Measurements from ENCODE around the gene SRGAP1.

SRGAP1 gene

DNA sequence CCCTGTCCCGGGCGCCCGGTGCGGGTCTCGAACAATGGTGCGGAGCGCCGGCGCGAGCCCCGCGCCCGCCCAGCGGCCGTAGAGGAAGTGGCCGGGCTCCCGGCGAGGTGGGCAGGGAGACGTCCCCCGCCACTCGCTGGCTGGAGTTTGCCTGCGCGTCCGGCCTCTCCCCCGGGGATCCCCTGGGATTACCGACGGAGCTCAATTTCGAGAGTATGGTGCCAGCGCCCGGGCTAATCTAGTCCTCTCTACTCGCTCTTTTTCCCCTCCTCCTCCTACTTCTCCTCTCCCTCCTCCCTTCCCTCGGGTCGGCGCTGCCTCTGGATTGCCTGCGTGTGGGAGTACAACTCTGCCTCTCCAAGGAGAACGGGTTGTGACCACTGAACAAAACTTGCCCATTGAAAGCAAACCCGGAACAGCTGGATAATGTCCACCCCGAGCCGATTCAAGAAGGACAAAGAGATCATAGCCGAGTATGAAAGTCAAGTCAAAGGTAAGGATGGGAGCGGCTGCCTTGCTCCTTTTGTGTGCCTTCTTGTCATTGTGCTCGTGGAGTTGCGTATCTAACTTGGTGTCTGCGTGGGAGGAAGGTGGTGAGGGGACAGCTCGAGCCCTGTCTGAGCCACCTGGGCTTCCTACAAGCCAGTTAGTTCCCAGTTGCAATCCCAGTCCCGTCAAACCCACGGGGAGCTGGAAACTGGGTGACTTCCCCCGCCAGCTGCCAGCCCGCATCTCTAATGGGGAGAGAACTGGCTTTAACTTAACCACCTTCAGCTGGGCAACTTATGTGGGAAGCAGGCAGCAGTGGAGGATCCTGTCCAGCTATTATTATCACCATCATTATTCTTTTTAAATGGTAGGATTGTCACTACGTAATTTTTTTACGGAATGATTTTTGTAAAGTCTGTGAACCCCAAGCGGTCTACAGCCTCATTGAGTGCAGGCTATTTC, at the start of gene SRGAP1:
Gene SRGAP1 (plus strand): TSS at position 310 of the 951 bp plus-strand sequence. CDS start 117 bp downstream, at position 427.
- DNase-seq, result no peak

DNA sequence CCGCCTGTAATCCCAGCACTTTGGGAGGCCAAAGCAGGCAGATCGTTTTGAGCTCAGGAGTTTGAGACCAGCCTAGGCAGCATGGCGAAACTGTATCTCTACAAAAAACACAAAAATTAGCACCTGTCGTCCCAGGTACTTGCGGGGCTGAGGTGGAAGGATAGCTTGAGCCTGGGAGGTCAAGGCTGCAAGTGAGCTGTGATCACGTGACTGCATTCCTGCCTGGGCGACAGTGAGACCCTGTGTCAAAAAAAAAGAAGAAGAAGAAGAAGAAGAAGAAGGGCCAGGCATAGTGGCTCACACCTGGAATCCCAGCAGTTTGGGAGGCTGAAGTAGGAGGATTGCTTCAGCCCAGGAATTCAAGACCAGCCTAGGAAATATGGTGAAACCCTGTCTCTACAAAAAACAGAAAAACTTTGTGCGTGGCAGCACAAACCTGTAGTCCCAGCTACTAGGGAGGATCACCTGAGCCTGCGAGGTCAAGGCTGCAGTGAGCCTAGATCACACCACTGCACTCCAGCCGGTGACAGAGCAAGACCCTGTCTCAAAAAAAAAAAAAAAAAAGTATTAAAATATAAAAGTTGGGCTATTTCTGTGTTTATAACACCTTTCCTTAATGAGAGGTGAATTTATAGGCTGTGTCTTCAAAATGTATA, 49.3 kb upstream of the SRGAP1 start:
- no peak for DNase-seq

DNA sequence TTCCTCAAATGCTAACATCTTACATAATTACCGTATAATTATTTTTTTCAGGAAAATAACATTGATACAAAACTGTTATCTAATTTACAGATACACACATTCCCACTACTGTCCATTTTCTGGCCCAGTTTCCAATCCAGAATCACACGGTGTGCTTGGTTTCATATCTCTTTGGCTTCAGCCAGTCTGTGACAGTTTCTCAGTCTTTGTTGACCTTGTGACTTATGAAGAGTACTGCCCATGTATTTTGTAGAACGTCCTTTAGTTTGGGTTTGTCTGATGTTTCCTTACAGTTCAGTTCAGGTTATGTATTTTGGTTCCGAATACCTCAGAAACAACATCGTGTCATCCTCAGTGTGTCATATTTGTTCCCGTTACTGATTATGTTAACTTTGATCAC, 48.6 kb upstream of the SRGAP1 start:
- DNase-seq, result no peak

DNA sequence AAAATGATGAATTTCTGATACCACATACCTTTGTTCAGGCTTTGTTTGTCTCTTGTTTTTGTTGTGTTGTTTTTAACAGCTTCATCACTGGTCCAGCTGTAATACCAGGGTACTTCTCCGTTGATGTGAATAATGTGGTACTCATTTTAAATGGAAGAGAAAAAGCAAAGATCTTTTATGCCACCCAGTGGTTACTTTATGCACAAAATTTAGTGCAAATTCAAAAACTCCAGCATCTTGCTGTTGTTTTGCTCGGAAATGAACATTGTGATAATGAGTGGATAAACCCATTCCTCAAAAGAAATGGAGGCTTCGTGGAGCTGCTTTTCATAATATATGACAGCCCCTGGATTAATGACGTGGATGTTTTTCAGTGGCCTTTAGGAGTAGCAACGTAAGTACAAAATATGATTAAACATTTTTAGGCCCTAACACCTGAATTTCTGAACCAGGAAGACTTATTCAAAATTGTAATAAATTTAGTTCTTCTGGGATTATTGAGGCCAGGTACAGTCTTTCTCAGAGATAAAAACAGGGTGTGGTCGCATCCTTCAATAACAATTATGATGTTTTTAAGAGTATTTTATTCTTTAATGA, 42.4 kb upstream of the SRGAP1 start:
- DNase-seq, result no peak

DNA sequence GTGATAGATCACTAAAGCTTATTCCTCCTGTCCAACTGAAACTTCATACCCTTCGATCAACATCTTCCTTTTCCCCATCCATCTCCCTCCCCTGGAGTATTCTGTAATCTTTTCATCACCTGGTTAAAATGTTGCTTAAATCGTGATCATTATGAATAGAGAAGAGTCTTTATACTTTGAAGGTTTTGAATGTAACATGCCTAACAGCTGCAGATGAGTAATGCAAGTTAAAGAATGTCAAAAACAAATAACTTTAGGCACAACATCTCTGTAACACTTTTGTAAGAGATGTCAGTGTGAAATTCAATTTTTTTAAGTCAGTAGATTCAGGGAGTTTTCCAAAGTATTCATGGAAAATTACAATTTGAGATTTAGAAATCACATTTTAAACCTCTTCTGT, 39.8 kb upstream of the SRGAP1 start:
- DNase-seq, result no peak

DNA sequence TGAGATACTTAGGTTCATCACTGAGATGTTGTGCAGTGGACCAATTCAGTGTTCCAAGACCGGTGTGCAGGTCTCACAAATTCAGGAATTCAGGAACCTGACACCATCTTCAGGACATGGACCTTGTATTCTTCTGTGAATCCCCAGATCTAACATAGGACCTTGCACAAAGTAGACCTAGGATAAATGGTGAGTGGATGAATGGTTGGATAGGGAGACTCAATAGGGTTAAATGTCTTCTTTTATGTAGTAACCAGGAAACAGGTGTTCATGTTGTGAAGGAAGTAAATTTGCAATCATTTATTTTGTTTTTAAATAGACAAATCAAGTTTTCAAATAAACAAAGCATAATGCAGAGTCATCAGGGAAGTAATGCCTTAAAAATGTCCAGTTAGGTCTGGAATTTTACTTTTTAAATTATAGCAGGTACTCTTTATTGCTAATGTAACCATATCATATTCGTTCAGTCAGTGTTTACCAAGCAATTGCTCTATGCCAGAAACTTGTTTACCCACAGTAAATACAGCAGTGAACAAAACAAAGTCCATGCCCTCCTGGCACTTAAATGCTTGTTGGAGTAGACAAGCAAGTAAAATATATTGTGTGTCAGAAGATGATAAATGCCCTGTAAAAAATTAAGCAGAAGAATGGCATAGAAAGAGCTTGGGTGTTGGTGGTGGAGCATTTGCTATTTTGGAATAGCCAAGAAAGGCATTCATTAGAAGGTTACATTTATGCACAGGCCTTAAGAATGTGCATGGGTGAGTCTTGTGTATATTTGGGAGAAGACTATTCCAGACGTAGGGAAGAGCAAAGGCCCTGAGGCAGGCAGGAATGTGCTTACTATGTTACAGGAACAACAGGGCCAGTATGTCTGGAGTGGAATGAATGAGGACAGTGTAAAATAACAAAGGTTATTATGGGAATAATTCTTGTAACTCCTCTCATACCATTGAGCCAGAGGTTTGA, 38.5 kb upstream of the SRGAP1 start:
- no peak for DNase-seq

DNA sequence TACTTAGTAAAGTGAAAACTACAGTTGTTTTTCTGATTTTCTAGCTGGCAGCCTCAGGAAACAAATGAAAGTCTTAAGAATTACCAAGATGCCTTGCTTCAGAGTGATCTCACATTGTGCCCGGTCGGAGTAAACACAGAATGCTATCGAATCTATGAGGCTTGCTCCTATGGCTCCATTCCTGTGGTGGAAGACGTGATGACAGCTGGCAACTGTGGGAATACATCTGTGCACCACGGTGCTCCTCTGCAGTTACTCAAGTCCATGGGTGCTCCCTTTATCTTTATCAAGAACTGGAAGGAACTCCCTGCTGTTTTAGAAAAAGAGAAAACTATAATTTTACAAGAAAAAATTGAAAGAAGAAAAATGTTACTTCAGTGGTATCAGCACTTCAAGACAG, 35.9 kb upstream of the SRGAP1 start:
- no peak for DNase-seq

DNA sequence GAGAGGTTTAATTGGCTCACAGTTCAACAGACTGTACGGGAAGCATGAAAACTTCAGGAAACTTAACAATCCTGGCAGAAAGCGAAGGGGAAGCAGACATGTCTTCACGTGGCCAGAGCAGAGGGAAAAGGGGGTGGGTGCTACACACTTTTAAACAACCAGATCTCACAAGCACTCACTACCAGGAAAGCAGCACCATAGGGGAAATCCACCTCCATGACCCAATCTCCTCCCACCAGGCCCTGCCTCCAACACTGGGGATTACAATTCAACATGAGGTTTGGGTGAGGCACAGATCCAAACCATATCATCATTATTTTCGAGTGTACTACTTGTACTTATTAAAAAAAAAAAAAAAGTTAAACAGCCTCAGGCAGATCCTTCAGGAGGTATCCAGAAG, 34.9 kb upstream of the SRGAP1 start:
- DNase-seq, result no peak

DNA sequence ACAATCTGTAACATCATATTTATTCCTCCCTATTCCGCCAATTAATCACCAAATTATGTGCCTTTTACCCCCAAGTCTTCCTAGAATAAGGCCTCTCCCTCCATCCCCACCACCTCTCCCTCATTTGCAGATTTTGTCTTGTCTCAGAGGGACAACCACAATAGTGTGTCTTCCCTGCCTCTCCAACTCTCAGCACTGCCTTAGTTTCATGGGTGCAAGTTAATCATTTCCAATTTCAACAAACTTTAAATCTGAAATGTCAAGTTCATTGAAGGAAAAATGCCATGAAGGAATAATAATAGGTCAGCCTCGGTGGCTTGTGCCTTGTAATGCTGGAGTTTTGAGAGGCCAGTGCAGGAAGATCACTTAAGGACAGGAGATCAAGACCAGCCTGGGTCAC, 33.2 kb upstream of the SRGAP1 start:
- DNase-seq, result no peak

DNA sequence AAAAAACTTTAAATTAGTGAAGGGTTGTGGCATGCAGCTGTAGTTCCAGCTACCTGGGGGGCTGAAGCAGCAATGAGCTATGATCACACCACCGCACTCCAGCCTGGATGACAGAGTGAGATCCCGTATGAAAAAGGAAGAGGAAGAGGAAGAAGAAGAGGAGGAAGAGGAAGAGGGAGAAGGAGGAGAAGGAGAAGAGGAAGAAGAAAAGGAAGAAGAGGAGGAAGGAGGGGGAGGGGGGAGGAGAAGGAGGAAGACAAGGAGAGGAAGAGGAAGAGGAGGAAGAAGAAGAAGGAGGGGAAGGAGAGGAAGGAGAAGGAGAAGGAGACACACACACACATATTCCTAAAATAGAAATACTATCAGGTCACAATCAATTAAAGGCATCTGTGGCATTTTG, 32.7 kb upstream of the SRGAP1 start:
- no peak for DNase-seq

DNA sequence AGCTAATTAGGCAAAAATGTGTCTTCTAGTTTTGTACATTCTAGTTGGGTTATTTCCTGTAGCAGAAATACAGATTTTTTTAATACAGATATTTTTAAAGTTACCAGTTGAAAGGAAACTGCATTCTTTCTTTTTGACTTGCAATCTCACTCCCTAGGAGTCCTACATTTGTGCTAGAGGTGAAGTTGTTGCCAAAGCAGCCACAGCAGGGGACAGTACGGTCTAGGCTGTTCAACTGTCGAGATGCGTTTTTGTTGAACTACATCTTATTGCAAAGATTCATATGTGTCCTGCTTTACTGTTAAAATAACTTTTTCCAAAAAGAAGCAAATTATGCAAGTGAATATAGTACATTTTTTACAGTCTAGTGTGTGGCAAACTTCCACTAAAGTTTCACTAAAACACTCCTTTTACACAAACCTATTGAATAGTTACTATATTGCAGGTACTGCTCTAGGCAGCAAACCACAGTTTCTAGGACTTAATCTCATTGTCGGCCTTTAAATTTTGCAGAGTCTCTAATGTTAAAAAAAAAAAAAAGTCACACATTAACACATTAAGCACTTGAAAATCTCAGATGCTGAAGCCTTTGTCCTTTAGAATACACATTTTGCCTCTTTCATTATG, 30.2 kb upstream of the SRGAP1 start:
- DNase-seq, result no peak

DNA sequence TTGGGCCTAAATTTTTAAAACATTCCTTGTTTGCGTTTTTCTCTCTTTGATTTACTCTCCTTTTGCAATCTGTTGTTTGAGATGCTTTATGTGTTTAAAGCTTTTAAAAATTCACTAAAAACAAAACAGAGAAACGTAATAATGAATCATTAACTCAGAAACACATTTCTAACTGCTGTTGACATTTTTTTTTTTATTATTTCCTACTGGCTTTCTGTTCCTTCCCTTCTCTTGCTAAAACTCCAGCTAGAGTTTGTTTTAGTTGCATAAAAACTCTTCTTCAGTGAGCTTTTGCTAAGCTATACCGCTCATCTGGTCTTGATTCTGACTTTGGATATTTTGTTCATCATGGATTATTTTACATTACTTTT, 29.0 kb upstream of the SRGAP1 start:
- DNase-seq, result no peak

DNA sequence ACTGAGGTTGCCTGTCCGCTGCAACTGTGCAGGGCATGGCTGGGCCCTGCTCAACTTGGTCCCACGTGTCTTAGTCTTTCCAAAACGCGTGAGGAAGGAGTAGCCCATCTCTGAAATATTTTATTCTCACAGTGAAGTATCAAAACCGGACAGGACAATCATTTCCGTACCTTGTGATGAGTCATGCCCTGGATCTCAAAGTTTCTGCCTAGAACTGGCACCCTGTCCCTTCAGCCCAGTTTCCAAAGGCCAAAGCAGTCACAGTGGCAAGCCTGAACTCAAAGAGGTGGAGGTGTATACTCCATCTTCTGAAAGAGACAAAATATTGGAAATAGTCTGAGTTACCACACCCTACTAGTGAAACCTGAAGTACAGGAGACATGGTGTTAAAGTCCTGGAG, 28.5 kb upstream of the SRGAP1 start:
- no peak for DNase-seq

DNA sequence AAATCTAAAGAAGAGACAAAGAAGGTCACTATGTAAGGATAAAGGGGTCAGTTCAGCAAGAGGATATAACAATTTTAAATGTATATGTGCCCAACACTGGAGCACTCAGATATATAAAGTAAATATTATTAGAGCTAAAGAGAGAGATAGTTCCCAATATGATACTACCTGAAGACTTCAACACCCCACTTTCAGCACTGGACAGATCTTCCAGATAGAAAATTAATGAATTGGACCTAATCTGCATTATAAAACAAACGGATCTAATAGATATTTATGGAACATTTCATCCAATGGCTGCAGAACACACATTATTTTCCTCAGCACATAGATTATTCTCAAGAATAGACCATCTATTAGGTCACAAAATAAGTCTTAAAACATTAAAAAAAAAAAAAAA, 24.1 kb upstream of the SRGAP1 start:
- DNase-seq, result no peak

DNA sequence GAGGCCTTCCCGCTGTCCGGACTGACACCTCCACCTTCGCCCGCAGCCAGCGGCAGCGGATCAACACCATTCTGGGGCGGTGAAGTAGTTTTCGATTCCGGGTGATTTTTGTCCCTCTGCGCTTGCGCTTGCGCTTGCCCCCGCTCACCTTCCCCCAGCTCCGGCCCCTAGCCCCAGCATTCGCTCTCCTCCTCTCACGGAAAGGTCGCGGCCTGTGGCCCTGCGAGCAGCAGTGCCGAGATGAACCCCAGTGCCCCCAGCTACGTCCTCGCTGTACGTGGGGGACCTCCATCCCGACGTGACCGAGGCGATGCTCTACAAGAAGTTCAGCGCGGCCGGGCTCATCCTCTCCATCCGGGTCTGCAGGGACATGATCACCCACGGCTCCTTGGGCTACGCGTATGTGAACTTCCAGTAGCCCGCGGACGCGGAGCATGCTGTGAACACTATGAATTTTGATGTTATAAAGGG, 22.7 kb upstream of the SRGAP1 start:
- DNase-seq, result no peak

DNA sequence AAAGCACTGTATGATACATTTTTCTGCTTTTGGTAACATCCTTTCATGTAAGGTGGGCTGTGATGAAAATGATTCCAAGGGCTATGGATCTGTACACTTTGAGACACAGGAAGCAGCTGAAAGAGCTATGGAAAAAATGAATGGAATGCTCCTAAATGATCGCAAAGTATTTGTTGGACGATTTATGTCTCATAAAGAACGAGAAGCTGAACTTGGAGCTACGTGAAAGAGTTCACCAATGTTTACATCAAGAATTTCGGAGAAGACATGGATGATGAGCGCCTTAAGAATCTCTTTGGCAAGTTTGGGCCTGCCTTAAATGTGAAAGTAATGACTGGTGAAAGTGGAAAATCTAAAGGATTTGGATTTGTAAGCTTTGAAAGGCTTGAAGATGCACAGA, 22.1 kb upstream of the SRGAP1 start:
- DNase-seq, result no peak

DNA sequence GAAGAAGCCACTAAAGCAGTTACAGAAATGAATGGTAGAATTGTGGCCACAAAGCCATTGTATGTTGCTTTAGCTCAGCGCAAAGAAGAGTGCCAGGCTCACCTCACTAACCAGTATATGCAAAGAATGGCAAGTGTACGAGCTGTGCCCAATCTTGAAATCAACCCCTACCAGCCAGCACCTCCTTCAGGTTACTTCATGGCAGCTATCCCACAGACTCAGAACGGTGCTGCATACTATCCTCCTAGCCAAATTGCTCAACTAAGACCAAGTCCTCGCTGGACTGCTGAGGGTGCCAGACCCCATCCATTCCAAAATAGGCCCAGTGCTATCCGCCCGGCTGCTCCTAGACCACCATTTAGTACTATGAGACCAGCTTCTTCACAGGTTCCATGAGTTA, 21.5 kb upstream of the SRGAP1 start:
- DNase-seq, result no peak

DNA sequence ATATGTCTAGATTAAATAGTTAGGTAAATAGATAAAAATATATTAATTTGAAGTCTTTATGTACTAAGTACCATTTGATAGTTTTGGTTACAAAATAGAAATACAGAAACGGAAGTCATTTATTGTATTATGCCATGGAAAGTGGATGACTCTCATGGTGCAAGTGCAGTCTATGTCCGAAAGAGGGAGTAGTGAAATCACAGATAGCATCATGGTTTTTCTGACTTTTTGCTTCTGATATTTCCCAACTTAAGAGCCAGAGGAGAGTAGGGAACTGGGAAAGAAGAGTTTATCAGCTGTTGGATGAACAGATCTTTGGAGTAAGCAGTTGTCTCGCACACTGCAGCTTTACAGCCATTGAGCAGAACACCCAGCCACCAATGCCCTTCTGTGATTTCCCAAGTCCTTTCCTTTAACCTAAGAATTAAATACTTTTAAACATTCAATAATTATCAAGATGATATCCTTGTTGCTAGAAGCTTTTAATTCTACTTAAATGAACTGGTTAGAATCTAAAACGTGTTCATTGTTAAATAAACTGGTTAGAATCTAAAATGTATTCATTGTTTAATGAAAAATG, 18.4 kb upstream of the SRGAP1 start:
- DNase-seq, result no peak

DNA sequence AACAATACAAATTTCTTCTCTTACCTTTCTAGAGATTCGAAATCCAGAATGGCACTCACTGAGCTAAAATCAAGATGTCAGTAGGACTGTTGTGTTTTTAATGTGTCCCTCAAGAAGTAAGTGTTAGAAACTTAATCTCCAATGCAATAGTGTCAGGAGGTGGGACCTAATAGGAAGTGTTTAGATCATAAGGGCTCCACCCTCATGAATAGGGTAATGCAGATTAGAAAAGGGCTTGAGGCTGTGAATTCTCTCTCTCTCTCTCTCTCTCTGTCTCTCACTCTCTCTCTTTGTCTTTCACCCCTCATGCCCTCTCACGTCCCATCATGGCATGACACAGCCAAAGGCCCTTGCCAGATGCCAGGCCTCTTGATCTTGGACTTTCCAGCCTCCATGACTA, 15.6 kb upstream of the SRGAP1 start:
- DNase-seq, result no peak

DNA sequence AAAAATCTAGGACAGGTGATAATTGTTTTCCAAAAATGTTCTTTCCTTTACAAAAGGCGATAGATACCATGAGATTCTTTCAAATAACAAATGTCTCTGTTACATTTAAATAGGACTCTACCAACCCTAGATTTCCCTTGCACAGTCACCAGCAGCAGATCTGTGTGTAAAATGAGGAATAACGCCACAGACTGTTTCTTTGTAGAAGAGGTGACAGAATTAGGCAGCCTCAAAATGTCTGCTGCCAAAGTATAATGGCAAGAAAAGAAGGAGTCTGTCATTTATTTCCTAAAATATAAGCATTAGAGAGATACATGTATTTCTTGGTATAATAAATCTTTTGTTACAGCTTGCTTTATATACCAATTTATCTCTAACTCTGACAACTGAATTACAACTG, 8.5 kb upstream of the SRGAP1 start:
- no peak for DNase-seq

DNA sequence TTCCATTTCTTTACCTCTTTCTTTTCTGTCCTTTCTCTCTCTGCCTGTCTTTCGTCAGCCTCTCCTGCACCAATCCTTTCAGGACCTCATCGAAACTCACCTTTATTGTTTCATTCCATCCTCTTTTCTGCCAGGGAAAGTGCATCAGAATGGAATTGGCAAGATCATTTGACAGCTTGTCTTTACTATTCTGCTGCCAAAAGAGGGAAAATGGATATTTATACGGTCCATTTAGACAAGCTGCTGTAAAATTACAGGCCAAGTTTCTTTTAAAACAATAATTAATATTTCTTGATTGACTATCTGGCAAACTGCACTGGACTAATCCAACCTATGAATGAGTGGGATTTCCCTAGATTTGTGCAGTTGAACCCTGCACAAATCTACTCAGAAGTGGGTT, 7.6 kb upstream of the SRGAP1 start:
- no peak for DNase-seq

DNA sequence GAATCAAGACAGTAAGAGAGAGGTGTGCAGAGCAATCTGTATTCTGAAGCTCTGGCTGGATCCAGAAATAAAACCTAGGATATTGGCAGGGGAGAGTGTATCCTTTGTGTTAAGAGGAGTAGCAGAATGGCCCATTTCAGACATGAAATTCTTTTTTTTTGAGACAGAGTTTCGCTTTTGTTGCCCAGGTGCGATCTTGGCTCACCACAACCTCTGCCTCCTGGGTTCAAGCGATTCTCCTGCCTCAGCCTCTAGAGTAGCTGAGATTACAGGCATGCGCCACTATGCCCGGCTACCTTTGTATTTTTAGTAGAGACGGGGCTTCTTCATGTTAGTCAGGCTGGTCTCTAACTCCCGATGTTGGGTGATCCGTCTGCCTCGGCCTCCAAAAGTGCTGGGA, 6.1 kb upstream of the SRGAP1 start:
- DNase-seq, result no peak

Measured in activated T-cell treated with anti-CD3 and anti-CD28 coated beads, Interleukin-2, amount 50 U/mL, for 1 hour (primary cell).